H54 (cell line): ENCODE measurements around the gene NKX1-1.
"Not testable (repeated sequence)": the region's sequence is repeated elsewhere in the genome, so short reads cannot be mapped to it uniquely, and the experiment has no call there.

Source experiments
- DNase-seq: peaks from one replicate; pipeline ENCODE4 v3.0.0; 2011; ENCODE audit warnings: low spot score, mixed read lengths; ENCODE audit not compliant: insufficient read length
- FAIRE-seq: peaks from 3 replicates; lab custom pipeline; 2011; peaks lifted over from hg19 to GRCh38; lab: Jason Lieb, UNC
- POLR2A ChIP-seq: IDR thresholded peaks from 2 replicates; pipeline ENCODE4 v1.6.1; 2011; ENCODE audit warnings: low read depth, mild to moderate bottlenecking, low read length

NKX1-1 gene

DNA sequence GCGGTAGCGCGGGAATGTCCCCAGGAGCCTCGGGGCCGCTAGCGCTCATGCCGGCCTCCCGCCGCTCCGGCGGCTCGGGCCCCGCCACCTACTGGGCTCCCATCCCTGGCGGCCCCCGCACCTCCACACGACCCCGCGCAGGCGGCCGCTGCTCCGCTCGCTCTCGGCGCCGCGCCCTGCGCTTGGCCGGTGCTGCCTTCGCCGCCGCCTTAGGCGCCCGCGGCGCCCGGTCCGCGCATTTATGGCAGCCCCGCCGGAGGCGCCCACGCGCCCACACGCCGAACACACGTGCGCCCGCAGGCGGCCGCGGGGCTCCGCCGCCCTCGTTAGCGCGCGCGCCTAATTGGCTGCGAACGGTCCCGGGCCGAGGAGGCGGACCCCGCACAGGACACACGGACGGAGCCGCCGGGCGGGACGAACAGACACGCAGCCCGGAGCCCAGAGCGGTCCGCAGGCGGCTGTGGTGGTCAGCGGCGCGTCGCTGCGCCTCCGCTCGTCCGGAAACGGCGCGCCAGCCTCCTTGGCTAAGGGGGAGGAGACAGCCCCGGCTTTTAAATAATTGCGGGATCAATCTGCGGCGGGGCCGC, at the start of gene NKX1-1:
TSS of gene NKX1-1 (minus strand) at position 49 of the 587 bp plus-strand sequence. CDS start at position 49, 0 bp downstream.
- no peak for FAIRE-seq
- DNase-seq, result no peak
- TF ChIP-seq POLR2A, result no peak

DNA sequence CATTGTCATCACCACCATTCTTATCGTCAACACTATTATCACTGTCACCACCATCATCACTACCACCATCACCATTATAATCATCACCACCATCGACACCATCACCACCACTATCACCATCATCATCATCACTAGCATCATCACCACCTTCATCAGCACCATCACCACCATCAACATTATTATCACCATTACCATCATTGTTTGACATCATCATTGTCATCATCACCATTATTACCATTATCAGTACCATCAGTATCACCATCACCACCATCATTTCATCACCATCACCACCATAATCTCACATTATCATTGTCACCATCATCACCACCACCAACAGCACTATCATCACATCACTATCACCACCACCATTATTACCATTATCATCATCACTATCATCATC, 47.5 kb upstream of the NKX1-1 start:
- no peak for TF ChIP-seq POLR2A
- DNase-seq (no peak), FAIRE-seq (no peak)

DNA sequence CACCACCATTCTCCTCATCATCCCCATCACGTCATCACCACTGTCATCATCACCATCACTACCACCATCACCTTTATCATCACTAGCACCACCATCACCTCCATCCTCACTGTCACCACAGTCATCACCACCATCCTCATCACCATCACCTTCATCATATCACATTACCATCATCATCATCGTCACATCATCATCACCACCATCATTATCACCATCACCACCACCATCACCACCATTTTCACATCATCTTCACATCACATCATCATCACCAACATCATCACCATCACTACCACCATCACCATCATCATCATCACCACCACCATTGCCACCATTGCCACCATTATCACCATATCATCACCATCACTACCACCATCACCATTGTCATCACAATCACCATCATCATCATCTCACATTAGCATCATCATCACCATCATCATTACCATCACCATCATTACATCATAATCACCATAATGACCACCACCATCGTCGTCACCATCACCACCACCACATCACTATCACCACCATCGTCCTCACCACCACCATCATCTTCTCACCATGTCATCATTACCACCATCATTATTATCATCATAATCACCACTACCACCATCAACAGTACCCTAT, 46.3 kb upstream of the NKX1-1 start:
- no peak for TF ChIP-seq POLR2A
- FAIRE-seq (no peak), DNase-seq (no peak)

DNA sequence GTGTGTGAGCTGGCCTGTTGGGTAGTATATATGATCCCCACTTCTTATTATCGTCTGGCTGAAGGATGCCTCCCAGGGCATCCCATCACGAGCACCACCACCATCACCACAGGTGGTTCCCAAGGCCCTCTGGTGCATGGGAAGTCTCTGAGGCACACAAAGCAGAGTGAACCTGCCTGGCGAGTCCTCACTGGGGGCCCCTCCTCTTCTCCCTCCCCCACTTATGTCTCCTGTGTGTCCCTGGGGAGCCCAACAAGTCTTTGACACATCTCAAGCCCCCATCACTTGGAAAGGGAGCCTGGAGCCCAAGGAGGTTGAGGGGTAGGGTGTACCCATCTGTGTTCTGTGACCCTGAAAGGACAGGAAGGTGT, 45.5 kb upstream of the NKX1-1 start:
- FAIRE-seq (no peak), DNase-seq (no peak)
- TF ChIP-seq POLR2A, result no peak

DNA sequence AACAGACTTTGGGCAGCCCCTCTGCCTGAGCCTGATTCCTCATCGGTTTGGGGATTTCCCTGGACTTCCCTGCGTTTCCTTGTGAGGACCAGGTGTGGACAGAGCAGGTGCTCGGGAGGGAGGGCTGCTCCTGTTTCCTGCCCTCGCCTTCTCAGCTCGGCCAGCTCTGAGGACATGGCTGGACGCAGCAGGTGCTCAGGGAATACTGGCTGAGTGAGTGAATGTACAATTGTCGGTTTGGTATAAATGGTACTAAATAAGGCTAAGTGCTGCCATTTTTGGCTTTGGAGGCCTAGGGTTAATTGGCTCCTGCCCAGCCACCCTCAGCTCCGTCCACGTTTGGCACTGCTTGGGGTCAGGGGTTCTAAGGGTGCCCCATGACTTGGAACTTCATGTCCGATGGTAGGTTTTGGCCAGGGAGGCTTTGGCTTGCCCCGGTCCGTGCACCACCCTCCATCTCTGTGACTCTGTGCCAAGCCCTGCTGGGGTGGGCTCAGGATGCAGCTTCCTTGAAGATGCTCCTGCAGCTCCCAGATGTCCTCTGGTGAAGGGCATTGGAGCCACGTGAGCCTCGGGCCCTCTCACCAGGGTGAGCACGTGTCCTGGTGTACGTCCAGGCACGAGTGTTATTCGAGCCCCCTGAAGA, 45.0 kb upstream of the NKX1-1 start:
- no peak for TF ChIP-seq POLR2A
- DNase-seq (no peak), FAIRE-seq (no peak)

DNA sequence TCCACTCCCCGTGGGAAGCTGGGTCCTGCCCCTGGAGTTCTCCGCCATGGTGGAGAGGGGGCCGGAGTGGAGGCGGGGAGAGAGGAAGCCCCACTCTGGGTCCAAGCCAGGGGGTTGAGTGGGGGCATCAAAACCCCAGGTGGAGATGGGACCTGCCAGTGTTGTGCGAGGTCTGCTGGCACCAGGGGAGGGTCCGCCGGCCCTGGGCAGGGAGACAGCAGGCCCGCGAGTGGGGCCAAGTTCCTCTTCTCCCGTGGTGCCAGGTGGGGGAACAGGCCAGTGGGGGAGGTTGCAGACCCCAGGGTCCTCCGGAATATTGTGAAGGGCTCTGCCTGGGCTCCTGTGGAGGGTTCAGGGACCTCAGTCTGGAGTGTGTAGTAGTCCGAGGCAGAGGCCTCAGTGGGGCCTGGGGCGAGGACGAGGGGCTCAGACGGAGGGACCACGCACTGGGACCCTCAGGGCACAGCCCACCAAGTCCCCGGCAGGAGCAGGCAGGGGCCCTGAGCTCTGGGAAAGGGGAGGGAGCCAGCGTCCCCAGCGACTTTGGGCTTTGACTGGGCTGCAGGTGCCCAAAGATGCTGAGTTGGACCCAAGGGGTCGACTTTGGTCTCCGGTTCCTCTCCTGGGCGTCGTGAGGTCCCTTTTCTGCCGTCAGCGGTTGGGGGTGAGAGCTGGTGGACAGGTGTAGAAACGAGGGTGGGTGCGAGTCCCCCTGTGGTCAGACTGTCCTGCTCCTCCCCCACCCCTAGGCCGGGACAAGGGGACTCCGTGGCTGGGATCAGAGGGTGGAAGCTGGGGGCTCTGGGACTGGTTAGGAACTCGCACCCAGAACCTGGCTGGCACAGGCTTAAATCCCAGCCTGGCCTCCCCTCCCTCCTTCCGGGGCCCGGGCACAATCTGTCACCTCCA, 43.8 kb upstream of the NKX1-1 start:
- TF ChIP-seq POLR2A, result no peak
- FAIRE-seq, result no peak
- DNase-seq, result no peak

DNA sequence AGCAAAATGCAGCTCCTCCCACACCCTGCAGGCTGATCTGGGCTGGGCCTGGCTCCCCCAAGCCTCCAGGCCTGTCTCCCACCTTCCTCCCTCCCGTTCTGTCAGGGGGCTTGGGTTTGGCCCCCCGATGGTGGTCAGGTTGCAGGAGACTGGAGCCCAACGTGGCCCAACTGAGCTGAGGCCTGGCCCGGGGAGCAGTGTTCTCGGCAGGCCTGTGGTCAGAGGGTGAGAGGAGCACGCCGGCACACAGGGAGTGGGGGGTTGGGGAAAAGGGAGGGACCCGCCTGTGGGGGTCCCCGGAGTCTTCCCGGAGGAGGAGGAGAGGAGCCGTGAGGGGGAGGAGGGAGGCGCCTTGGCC, 43.2 kb upstream of the NKX1-1 start:
- FAIRE-seq, result no peak
- DNase-seq, result no peak
- TF ChIP-seq POLR2A, result no peak

DNA sequence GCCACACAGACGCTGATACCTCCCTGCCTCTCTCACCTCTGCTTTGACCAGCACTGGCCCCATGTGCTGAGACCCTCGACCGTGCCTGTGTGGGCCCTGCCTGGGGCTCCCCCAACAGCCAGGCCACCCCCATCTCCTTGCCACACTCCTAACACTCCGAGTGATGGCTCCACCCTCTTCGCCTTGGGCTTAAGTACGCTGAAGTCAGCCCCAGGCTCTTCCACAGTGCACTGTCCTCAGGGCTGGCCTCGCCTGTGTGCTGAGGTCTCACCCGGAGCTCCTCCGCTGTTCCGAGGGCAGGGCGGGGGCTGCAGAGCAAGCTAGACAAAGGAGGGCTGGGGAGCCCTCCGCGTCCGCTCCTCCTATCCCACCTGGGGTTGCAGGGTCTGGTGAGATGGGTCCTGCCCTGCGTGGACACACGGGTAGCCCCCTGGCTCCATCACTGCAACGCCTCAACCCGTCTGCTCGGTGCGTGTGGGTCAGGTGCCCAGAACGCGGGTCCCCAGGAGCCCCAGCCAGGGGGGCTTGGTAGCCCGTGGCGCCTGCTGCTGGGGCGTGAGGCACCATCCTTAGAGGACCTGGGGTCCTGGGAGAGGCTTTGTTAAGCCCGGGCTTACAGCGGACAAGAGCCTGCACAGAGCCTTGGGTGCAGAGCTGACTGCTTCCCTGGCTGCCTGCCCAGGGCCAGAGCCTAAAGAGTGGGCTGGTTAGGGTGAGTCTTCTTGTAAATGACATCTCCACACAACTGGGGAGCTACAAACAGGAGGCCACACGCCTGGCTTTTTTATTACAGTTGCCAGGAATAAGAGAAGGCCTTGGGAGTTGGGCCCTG, 42.6 kb upstream of the NKX1-1 start:
- TF ChIP-seq POLR2A, result no peak
- DNase-seq, result no peak
- FAIRE-seq, result no peak

DNA sequence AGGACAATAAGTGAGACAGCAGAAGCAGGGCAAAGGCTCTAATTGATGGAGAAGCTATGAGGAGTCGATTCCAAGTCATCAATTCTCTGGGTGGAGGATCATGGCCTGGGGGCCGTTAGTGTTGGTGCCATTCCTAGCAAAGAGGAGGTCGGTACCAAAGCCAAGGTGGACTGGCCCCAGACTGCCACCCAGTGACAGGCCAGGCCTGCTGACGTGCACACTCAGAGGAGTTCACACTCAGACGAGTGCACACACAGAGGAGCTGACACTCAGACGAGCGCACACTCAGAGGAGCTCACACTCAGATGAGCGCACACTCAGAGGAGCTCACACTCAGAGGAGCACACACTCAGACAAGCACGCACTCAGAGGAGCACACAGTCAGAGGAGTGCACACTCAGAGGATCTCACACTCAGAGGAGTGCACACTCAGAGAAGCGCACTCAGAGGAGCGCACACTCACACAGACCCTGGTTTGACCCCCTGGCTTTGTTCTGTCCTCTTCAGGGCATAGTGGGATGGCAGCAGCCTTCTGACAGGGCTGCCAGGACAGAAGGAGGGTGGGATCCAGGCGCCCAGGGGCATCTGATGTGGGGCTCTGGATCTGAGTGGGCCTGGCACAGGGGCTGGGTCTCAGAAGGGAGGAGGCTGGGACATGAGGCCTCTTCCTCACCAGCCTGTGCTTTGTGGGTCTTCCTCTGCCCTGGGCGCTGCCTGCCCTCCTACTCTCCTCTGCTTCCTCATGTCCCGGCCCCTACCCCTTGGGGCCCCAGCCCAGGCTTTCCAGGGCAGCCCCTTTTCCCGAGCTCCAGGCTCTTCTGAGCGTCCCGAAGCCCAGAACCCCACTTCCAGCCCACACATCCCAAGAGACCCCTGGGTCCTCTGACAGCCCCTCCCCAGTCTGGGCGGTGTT, 41.7 kb upstream of the NKX1-1 start:
- no peak for DNase-seq
- TF ChIP-seq POLR2A, result no peak
- no peak for FAIRE-seq

DNA sequence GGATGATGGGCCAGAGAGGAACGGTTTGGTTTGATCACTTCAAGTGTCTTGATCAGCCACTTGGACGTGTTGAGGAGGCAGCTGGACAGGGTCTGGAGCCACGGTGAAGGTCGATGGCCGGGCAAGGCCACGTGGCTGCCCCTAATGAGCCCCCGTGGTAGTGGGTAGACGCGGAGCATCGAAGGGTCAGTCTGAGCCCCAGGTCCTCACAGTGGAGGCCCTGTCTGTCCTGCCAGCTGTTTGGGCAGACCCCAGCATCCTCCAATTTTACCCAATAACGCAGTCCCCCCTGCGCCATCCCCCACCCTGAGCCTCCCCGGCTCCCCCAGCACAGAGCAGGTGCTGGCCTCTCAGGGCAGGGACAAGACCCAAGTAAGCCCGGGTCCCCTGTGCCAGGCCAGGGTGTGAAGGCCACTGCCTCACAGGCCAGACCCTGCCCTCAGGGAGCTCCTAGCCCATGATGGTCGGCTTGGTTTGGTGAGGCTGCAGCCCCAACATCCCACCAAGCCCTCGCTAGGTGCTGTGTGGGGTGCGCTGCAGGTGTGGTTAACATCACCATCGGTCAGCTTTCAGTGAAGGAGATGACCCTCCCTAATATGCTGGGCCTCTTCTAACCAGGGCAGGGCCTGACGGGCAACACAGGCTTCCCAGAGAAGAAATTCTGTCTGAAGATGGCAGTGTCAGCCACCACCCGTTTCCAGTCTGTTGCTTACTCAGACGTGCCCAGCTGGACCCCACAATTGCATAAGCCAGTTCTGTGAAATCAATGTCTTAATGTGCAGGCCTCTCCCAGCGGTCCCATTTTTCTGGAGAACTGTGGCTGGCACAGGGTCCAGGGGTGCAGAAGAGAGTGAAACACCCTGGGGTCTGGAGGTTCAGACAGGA, 40.5 kb upstream of the NKX1-1 start:
- TF ChIP-seq POLR2A, result no peak
- DNase-seq (no peak), FAIRE-seq (no peak)

DNA sequence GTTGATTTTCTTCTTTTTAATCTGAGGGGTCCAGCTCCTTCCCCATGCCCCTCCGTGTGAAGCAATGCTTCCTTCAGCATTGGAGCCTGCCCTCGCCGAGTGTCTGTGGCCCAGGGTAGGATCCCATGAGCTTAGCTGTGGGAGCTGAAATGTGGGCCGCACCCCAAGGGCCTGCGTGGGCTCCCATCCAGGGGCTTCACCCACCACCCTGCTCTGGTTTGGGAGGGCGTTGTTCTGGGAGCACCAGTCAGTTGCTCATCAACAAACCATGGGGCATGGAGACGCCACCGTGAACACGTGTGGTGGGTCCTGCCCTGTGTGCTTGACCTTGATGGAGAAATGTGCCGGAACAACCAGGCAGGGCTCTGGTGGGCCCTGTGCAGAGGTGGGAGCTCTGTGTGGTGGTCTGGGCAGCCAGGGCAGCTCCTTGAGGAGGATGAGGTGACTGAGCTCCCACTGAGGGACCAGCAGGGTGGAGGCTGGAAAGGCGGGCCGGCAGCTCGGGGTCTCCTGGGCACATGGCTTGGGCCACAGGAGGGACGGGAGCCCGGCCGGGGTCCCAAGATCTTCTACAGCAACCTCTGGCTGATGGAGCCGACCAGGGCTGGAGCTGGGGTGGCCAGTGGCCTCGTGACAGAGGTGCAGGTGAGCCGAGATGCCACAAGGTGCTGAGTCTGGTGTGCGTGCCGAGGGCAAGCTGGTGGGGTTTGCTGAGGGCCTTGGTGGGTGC, 39.6 kb upstream of the NKX1-1 start:
- FAIRE-seq (no peak), DNase-seq (no peak)

DNA sequence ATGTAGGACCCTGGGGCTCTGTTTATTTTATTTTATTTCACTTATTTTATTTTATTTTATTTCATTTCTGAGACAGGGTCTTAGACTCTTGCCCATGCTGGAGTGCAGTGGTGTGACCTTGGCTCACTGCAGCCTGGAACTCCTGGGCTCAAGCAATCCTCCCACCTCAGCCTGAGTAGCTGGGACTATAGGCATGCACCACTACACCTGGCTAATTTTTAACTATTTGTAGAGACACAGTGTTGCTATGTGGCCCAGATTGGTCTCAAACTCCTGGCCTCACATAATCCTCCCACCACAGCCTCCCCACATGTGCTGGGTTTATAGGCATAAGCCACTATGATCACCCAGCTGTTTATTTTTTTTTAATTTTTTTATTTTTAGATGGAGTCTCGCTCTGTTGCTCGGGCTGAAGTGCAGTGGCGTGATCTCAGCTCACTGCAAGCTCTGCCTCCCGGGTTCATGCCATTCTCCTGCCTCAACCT, 37.5 kb upstream of the NKX1-1 start:
- not testable (repeated sequence) for DNase-seq, FAIRE-seq

More for the DNA sequence above, 39.6 kb upstream of the NKX1-1 start:
- TF ChIP-seq POLR2A, result no peak
